GM23248 (cell line): ENCODE results near the gene IGFBP6. TPM values are rescaled to one million over a fixed set of nuclear protein-coding genes. Genes with fewer than 3 reads are reported as not detected.

ENCODE experiments used
- DNase-seq: peaks from one replicate; pipeline ENCODE4 v3.0.0-alpha.2; 2015
- H2AFZ ChIP-seq: fragments of 200-600 bp; sonication (generic); 2 replicates; pipeline ENCODE4 v1.6.1; 2016; ENCODE audit warnings: antibody characterized with exemption
- H3F3A ChIP-seq: fragments of 200-600 bp; sonication (generic); 2 replicates; pipeline ENCODE4 v1.6.1; 2016; ENCODE audit warnings: mild to moderate bottlenecking, antibody characterized with exemption, mixed run types; ENCODE audit not compliant: insufficient read depth
- H3K27ac ChIP-seq: fragments of 200-600 bp; sonication (generic); 2 replicates; pipeline ENCODE4 v1.5.1; 2016; ENCODE audit warnings: mild to moderate bottlenecking
- H3K27me3 ChIP-seq: fragments of 200-600 bp; sonication (generic); replicated peaks from 2 replicates; pipeline ENCODE4 v1.6.1; 2016; ENCODE audit warnings: mild to moderate bottlenecking; ENCODE audit not compliant: insufficient read depth
- H3K36me3 ChIP-seq: fragments of 200-600 bp; sonication (generic); 2 replicates; pipeline ENCODE4 v1.6.1; 2016; ENCODE audit warnings: low read depth, mild to moderate bottlenecking
- H3K4me1 ChIP-seq: fragments of 200-600 bp; sonication (generic); 2 replicates; pipeline ENCODE4 v1.6.1; 2016; ENCODE audit warnings: mild to moderate bottlenecking; ENCODE audit not compliant: insufficient read depth
- H3K4me2 ChIP-seq: fragments of 200-600 bp; sonication (generic); one replicate; pipeline ENCODE4 v1.6.1; 2016; ENCODE audit warnings: mild to moderate bottlenecking; ENCODE audit not compliant: unreplicated experiment
- H3K4me3 ChIP-seq: fragments of 200-600 bp; sonication (generic); 2 replicates; pipeline ENCODE4 v1.5.1; 2016; ENCODE audit warnings: mild to moderate bottlenecking
- H3K79me2 ChIP-seq: fragments of 200-600 bp; sonication (generic); 2 replicates; pipeline ENCODE4 v1.6.1; 2016; ENCODE audit warnings: mild to moderate bottlenecking; ENCODE audit not compliant: insufficient read depth
- H3K9ac ChIP-seq: fragments of 200-600 bp; sonication (generic); 2 replicates; pipeline ENCODE4 v1.6.1; 2016; ENCODE audit warnings: mild to moderate bottlenecking
- H3K9me2 ChIP-seq: fragments of 200-600 bp; sonication (generic); 2 replicates; pipeline ENCODE4 v1.6.1; 2016; ENCODE audit warnings: mixed run types, mild to moderate bottlenecking, moderate library complexity; ENCODE audit not compliant: insufficient read depth
- H3K9me3 ChIP-seq: fragments of 200-600 bp; sonication (generic); one replicate; pipeline ENCODE4 v1.6.1; 2017; ENCODE audit warnings: low read depth
- H4K20me1 ChIP-seq: fragments of 200-600 bp; sonication (generic); 2 replicates; pipeline ENCODE4 v1.6.0; 2016; ENCODE audit not compliant: insufficient read depth
- EZH2 ChIP-seq: fragments of 200-600 bp; sonication (generic); IDR thresholded peaks from 2 replicates; pipeline ENCODE4 v1.6.1; 2018; ENCODE audit warnings: antibody characterized with exemption, mild to moderate bottlenecking; ENCODE audit not compliant: insufficient read depth, poor library complexity, severe bottlenecking
- EZH2phosphoT487 ChIP-seq: fragments of 200-600 bp; sonication (generic); IDR thresholded peaks from 2 replicates; pipeline ENCODE4 v1.6.1; 2018; ENCODE audit warnings: antibody characterized with exemption, moderate library complexity, mild to moderate bottlenecking, low read depth; ENCODE audit not compliant: insufficient read depth
- WGBS, 2 experiments: methylation state at CpG; one replicate each; pipeline ENCODE4 v1.1.6; 2015 to 2017; ENCODE audit warnings: low lambda C conversion rate in 2 of 2, low coverage in 1 of 2; ENCODE audit errors: missing lambda C conversion rate in 2 of 2; 5-methylcytosine and 5-hydroxymethylcytosine counted together
- in situ Hi-C: fragments of 300-500 bp; cut with MboI; formaldehyde crosslinking; loops from 2 replicates; pipeline ENCODE4 v1.15.0; 2020
- polyA plus RNA-seq: library from polyadenylated mRNA; unstranded; fragments of >200 nt; fragmentation: Nextera tagmentation; extraction: Ambion mirVana; gene quantifications from 2 replicates; pipeline ENCODE4 v1.2.1, GENCODE V29; 2016
- total RNA-seq: library from RNA; depleted of rRNA; stranded (reverse); fragments of >200 nt; shearing (Covaris generic); gene quantifications from 2 replicates; pipeline ENCODE4 v1.2.3, GENCODE V29; 2014

The IGFBP6 gene
- total and polyA plus RNA-seq, 2 experiments from 2014 or later, result 1,614 to 1,827 TPM

DNA sequence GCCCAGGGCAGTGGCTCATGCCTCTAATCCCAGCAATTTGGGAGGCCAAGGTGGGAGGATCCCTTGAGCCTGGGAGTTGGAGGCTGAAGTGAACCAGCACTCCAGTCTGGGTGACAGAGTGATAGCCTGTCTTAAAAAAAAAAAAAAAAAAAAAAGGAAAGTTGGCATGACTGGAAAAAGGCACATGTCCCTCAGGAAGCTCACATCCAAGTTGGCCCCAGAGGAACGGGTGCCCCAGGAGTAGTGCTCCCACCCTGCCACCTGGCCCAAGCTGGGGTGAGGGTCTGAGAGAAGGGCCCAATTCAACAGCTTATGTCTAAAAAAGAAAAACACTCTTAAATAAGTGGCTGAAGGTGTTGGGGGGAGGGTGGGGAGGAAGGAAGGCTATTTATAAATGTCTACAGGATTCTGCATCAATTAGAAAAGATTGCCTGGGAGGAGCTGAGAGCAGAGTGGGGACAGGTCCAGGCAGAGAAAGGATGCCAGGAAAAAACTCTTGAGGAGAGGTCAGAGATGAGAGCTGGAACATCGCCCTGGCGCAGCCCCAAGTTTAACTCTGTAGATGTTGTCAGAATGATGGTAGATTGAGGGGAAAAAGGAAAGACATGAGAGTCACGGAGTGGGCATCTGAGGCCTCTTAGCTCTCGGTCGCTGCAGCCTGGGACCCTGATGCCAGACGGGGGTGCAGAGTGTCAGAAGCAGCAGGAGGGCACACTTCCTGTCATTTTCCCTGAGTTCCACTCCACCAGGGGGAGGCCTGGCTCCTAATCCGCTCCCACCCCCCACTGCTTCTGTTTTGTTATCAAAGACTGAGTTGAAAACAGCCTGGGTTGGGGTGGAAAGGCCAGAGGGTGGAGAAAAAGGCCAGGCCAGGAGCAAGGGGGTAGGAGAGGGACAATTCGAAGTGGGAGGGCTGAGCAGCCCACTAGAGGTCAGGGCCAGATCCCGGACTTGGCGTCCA lies 25.6 kb upstream of the IGFBP6 start:
- peak overlapping the region; percentile 34 for H3K9ac ChIP-seq
- peaks cover 33% of the 10 kb centered on the region for H3K4me1 ChIP-seq
- TF ChIP-seq EZH2phosphoT487 (no peak), EZH2 (no peak)
- peaks cover 26% of the 10 kb centered on the region for H3K79me2 ChIP-seq
- H3K27me3 ChIP-seq, result no peaks in the 10 kb centered on the region
- in situ Hi-C loops, result no loop called here
- H3K27ac ChIP-seq, result peak overlapping the region; percentile 36; the same call in 1 of the 2 replicates
- peaks cover 2% of the 10 kb centered on the region; the same call in 1 of the 2 replicates for H3K36me3 ChIP-seq
- H3K9me3 ChIP-seq, result no peaks in the 10 kb centered on the region
- no peaks in the 10 kb centered on the region for H4K20me1 ChIP-seq
- 0 out of 2 replicates have a peak, but pooled peaks cover 4% of the 10 kb centered on the region for H3F3A ChIP-seq
- H3K4me3 ChIP-seq, result no peak overlapping the region
- H3K9me2 ChIP-seq, result no peaks in the 10 kb centered on the region
- peak; percentile 49 for DNase-seq
- H3K4me2 ChIP-seq, result peak overlapping the region; percentile 60
- no peak overlapping the region for H2AFZ ChIP-seq
- 32 to 38% methylated on average over 11 of the region's 11 CpGs for WGBS, 2 experiments

DNA sequence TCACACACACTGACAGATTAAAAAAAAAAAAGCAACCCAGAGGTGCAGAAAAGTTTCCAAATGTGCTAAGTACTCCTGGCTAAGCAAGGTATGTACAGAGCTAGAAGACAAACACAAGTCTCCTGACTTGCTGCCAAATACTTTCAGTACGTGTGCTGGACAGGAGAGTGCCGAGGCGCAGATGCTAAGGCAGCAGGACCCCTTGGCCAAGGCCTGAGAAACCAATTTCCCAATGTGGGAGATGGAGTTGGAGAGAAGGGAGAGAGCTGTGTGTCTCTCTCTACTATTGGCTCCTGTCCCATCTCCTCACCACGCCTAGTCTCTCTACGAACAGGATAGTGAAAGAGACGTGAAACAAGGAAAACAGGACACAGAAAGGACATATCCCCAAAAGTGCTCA lies 23.6 kb upstream of the IGFBP6 start:
- Histone ChIP-seq H2AFZ (no peak overlapping the region), H3K36me3 (peaks cover 3% of the 10 kb centered on the region; the same call in 1 of the 2 replicates), H4K20me1 (no peaks in the 10 kb centered on the region), H3F3A (peaks cover 13% of the 10 kb centered on the region; the same call in 1 of the 2 replicates), H3K4me2 (no peak overlapping the region), H3K4me3 (no peak overlapping the region), H3K9me2 (no peaks in the 10 kb centered on the region), H3K9ac (no peak overlapping the region), H3K27me3 (no peaks in the 10 kb centered on the region), H3K27ac (no peak overlapping the region), H3K4me1 (peaks cover 35% of the 10 kb centered on the region), H3K9me3 (no peaks in the 10 kb centered on the region), H3K79me2 (peaks cover 45% of the 10 kb centered on the region)
- in situ Hi-C loops, result no loop called here
- DNase-seq, result no peak
- WGBS, 2 experiments, result 83 to 87% methylated on average over 6 of the region's 6 CpGs
- no peak for TF ChIP-seq EZH2phosphoT487
- no peak for TF ChIP-seq EZH2

- Histone ChIP-seq H3K9me3 (no peaks in the 10 kb centered on the region), H3K4me2 (no peak overlapping the region), H3K4me1 (peaks cover 35% of the 10 kb centered on the region), H3K27ac (no peak overlapping the region), H3K9me2 (no peaks in the 10 kb centered on the region), H3K4me3 (no peak overlapping the region), H2AFZ (no peak overlapping the region), H3K79me2 (peaks cover 45% of the 10 kb centered on the region), H3F3A (peaks cover 13% of the 10 kb centered on the region; the same call in 1 of the 2 replicates), H3K27me3 (no peaks in the 10 kb centered on the region), H3K9ac (no peak overlapping the region), H3K36me3 (peaks cover 3% of the 10 kb centered on the region; the same call in 1 of the 2 replicates), H4K20me1 (no peaks in the 10 kb centered on the region)
- DNase-seq, result no peak
- 91 to 94% methylated on average over 11 of the region's 11 CpGs for WGBS, 2 experiments
- in situ Hi-C loops, result no loop called here
- TF ChIP-seq EZH2, result no peak
- no peak for TF ChIP-seq EZH2phosphoT487
Measured at GRCh38 chr12:53074283-53074998, 23.0 kb upstream of the IGFBP6 start.

DNA sequence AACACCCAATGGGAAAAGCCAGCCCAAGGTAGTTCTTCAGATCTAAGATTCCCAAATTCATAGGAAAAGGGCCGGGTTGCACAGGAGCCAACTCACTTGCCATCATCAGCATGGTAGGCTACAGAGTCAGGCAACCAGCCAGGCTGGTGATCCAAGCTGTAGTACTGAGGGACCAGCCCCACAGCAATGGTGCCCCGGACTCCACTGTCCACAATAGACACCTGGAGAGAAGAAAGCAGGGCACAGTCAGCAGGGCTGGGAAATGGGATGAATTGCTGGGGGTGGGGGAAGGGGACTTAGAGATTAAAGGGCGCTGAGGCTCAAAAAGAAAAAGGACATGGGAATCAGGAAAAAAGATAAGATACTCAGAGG lies 22.5 kb upstream of the IGFBP6 start:
- Histone ChIP-seq H3K9ac (no peak overlapping the region), H3K4me1 (peaks cover 38% of the 10 kb centered on the region), H3K4me3 (no peak overlapping the region), H3K4me2 (no peak overlapping the region), H3K27ac (no peak overlapping the region), H2AFZ (no peak overlapping the region), H3K36me3 (peaks cover 3% of the 10 kb centered on the region; the same call in 1 of the 2 replicates), H4K20me1 (no peaks in the 10 kb centered on the region), H3K27me3 (no peaks in the 10 kb centered on the region), H3K79me2 (peaks cover 45% of the 10 kb centered on the region), H3F3A (peaks cover 18% of the 10 kb centered on the region), H3K9me3 (no peaks in the 10 kb centered on the region), H3K9me2 (no peaks in the 10 kb centered on the region)
- no peak for DNase-seq
- in situ Hi-C loops, result no loop called here
- 98% methylated on average over 3 of the region's 3 CpGs for WGBS, 2 experiments
- TF ChIP-seq EZH2phosphoT487 (no peak), EZH2 (no peak)
